DOHH2 (cell line): ENCODE data around the gene P4HTM.
A peak's percentile ranks its signal among the peaks of the same experiment; 100 is the strongest.

Experiments
- H3F3A ChIP-seq: fragments of 200-600 bp; sonication (generic), shearing (Covaris generic); 2 replicates; pipeline ENCODE4 v1.6.0; 2016; ENCODE audit warnings: antibody characterized with exemption, mild to moderate bottlenecking; ENCODE audit not compliant: control insufficient read depth, insufficient read depth
- H3K27ac ChIP-seq: fragments of 200-600 bp; sonication (generic); 2 replicates; pipeline ENCODE4 v1.5.1; 2014; ENCODE audit warnings: low read depth, mild to moderate bottlenecking, low read length, moderate library complexity
- H3K27me3 ChIP-seq: fragments of 200-600 bp; sonication (generic); 2 replicates; pipeline ENCODE4 v1.6.1; 2014; ENCODE audit warnings: mild to moderate bottlenecking, low read length, mixed read lengths; ENCODE audit not compliant: control insufficient read depth
- H3K36me3 ChIP-seq: fragments of 200-600 bp; sonication (generic); 2 replicates; pipeline ENCODE4 v1.6.1; 2014; ENCODE audit warnings: mild to moderate bottlenecking, low read length, moderate library complexity, mixed read lengths; ENCODE audit not compliant: control insufficient read depth
- H3K4me1 ChIP-seq: fragments of 200-600 bp; sonication (generic); 2 replicates; pipeline ENCODE4 v1.6.1; 2014; ENCODE audit warnings: mild to moderate bottlenecking, low read length, mixed read lengths; ENCODE audit not compliant: control insufficient read depth
- H3K4me2 ChIP-seq: fragments of 200-600 bp; sonication (generic); 2 replicates; pipeline ENCODE4 v1.6.0; 2014; ENCODE audit warnings: mild to moderate bottlenecking, low read length, moderate library complexity
- H3K4me3 ChIP-seq: fragments of 200-600 bp; sonication (generic); 2 replicates; pipeline ENCODE4 v1.5.1; 2014; ENCODE audit warnings: mild to moderate bottlenecking, low read length, mixed read lengths
- H3K79me2 ChIP-seq: fragments of 200-600 bp; sonication (generic); 2 replicates; pipeline ENCODE4 v1.6.1; 2014; ENCODE audit warnings: mild to moderate bottlenecking, low read length, mixed read lengths; ENCODE audit not compliant: control insufficient read depth
- H3K9me2 ChIP-seq: fragments of 200-600 bp; sonication (generic); replicated peaks from 2 replicates; pipeline ENCODE4 v1.6.1; 2014; ENCODE audit warnings: mild to moderate bottlenecking, low read length, mixed read lengths; ENCODE audit not compliant: control insufficient read depth
- H3K9me3 ChIP-seq: fragments of 200-600 bp; sonication (generic); 2 replicates; pipeline ENCODE4 v1.6.1; 2014; ENCODE audit warnings: antibody characterized with exemption, low read length, mixed read lengths; ENCODE audit not compliant: control insufficient read depth, insufficient read depth
- H4K20me1 ChIP-seq: fragments of 200-600 bp; sonication (generic); 2 replicates; pipeline ENCODE4 v1.6.0; 2014; ENCODE audit warnings: low read depth, mild to moderate bottlenecking, antibody characterized with exemption, low read length, moderate library complexity; ENCODE audit not compliant: control insufficient read depth, insufficient read depth
- EZH2phosphoT487 ChIP-seq: fragments of 200-600 bp; sonication (generic); IDR thresholded peaks from 2 replicates; pipeline ENCODE4 v1.6.1; 2017; ENCODE audit warnings: borderline replicate concordance, mild to moderate bottlenecking, antibody characterized with exemption, low read length, moderate library complexity, mixed read lengths
- TF ChIP-seq, protein P1 (sequence below): fragments of 200-600 bp; sonication (generic); IDR thresholded peaks from one replicate; pipeline ENCODE4 v1.5.1; 2014; ENCODE audit warnings: antibody characterized with exemption, mild to moderate bottlenecking, low read depth, low read length; ENCODE audit not compliant: poor library complexity, severe bottlenecking

P4HTM gene, protein sequence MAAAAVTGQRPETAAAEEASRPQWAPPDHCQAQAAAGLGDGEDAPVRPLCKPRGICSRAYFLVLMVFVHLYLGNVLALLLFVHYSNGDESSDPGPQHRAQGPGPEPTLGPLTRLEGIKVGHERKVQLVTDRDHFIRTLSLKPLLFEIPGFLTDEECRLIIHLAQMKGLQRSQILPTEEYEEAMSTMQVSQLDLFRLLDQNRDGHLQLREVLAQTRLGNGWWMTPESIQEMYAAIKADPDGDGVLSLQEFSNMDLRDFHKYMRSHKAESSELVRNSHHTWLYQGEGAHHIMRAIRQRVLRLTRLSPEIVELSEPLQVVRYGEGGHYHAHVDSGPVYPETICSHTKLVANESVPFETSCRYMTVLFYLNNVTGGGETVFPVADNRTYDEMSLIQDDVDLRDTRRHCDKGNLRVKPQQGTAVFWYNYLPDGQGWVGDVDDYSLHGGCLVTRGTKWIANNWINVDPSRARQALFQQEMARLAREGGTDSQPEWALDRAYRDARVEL

DNA sequence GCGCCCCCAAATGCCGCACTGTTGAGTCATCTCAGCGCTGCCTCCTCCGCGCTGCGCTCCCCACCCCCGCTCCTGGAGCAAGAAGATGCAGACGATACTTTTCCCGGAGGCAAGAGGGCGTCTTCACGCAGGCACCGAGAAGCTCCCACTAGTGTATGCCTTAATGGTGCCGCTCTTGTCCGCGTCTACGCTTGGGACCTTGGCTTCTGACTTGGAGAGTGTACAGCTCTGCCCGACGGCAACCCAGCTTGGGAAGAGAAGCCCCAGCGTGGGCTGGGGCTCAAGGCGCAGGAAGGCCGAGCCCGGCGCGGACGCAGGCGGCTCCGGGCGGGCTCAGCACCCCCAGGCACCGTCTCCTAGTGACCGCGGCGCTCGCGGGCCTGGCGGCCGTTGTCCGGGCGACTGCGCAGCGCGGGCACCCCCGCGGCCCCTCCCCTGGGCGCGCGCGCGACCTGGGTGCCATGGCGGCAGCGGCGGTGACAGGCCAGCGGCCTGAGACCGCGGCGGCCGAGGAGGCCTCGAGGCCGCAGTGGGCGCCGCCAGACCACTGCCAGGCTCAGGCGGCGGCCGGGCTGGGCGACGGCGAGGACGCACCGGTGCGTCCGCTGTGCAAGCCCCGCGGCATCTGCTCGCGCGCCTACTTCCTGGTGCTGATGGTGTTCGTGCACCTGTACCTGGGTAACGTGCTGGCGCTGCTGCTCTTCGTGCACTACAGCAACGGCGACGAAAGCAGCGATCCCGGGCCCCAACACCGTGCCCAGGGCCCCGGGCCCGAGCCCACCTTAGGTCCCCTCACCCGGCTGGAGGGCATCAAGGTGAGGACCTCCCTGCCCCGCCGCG, at the start of gene P4HTM:
Gene P4HTM, plus strand, starts transcription at position 446 of the 840 bp plus-strand sequence. Its CDS starts 16 bp downstream, at position 462.
- H3K27ac ChIP-seq, result peak within 1 kb of the TSS; percentile 37
- no peaks in the 10 kb centered on the region for H3K9me2 ChIP-seq
- H3K4me2 ChIP-seq, result peak within 1 kb of the TSS; percentile 96
- H3K27me3 ChIP-seq, result no peaks in the 10 kb centered on the region
- no peak for TF ChIP-seq EZH2phosphoT487
- TF ChIP-seq, protein P1, sequence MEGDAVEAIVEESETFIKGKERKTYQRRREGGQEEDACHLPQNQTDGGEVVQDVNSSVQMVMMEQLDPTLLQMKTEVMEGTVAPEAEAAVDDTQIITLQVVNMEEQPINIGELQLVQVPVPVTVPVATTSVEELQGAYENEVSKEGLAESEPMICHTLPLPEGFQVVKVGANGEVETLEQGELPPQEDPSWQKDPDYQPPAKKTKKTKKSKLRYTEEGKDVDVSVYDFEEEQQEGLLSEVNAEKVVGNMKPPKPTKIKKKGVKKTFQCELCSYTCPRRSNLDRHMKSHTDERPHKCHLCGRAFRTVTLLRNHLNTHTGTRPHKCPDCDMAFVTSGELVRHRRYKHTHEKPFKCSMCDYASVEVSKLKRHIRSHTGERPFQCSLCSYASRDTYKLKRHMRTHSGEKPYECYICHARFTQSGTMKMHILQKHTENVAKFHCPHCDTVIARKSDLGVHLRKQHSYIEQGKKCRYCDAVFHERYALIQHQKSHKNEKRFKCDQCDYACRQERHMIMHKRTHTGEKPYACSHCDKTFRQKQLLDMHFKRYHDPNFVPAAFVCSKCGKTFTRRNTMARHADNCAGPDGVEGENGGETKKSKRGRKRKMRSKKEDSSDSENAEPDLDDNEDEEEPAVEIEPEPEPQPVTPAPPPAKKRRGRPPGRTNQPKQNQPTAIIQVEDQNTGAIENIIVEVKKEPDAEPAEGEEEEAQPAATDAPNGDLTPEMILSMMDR, result peak; percentile 53
- peaks cover 39% of the 10 kb centered on the region for H3K36me3 ChIP-seq
- no peaks in the 10 kb centered on the region for H4K20me1 ChIP-seq
- peak within 1 kb of the TSS; percentile 88 for H3K4me3 ChIP-seq
- peaks cover 37% of the 10 kb centered on the region for H3K79me2 ChIP-seq
- peaks cover 15% of the 10 kb centered on the region for H3F3A ChIP-seq
- H3K9me3 ChIP-seq, result no peaks in the 10 kb centered on the region
- peaks cover 29% of the 10 kb centered on the region for H3K4me1 ChIP-seq

DNA sequence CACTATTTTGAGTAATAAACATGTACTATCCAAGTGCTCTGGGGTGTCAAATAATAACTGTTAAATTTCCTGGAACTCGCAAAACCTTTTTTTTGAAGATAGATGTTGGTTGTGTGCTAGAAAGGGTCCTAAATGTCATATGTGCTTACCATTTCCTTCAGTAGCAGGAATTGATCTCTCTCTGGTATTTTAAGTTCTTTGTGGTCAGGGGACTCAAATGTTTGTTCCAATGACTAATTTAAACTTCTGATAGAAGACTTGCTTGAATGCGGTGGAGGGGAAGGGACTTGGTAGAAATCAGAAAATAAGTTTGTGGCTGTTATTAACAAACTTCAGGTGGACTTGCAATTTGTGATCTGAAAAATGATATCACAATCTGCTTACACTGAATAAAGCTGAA, 44.6 kb upstream of the P4HTM start:
- H3K27ac ChIP-seq, result no peak overlapping the region
- no peaks in the 10 kb centered on the region for H3K9me2 ChIP-seq
- peaks cover 78% of the 10 kb centered on the region for H3K79me2 ChIP-seq
- H3K4me1 ChIP-seq, result peaks cover 9% of the 10 kb centered on the region
- H3K27me3 ChIP-seq, result no peaks in the 10 kb centered on the region
- H3K36me3 ChIP-seq, result peaks cover 45% of the 10 kb centered on the region
- H3F3A ChIP-seq, result peaks cover 5% of the 10 kb centered on the region
- no peak overlapping the region for H3K4me2 ChIP-seq
- H3K4me3 ChIP-seq, result no peak overlapping the region
- H3K9me3 ChIP-seq, result no peaks in the 10 kb centered on the region
- 0 out of 2 replicates have a peak, but pooled peaks cover 7% of the 10 kb centered on the region for H4K20me1 ChIP-seq
- TF ChIP-seq EZH2phosphoT487, result no peak
- TF ChIP-seq, protein P1, result no peak

DNA sequence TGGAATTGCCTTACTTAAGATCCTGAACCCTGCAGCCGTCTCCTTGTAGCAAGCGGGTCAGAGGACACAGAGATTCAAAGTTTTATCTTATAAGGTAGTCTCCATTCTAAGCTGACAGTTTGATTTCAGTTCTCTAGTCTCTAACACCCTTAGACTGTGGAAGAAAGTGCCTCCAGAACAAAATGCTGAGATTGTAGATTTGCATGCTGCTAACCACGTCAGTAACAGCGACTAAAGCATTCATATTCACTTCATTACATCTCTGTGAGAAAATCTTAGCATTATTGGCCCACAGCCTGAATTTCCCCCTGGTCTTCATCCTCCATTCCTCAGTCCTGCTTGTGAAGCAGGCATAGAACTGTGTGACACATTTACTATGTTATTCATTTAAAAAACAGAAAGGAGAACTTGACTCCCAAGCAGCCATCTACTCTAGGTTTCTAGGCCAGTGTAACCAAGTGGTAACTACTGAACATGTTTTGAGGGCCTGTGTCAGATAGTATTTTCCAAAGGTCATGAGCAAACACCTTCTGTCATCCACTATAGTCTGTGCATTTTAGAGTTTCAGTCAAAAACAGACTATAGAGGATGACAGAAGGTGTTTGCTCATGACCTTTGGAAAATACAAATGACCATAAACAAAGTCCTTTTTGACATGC, 44.0 kb upstream of the P4HTM start:
- no peak overlapping the region for H3K27ac ChIP-seq
- H3F3A ChIP-seq, result peaks cover 5% of the 10 kb centered on the region
- no peak overlapping the region for H3K4me2 ChIP-seq
- 0 out of 2 replicates have a peak, but pooled peaks cover 7% of the 10 kb centered on the region for H4K20me1 ChIP-seq
- peaks cover 81% of the 10 kb centered on the region for H3K79me2 ChIP-seq
- H3K4me3 ChIP-seq, result no peak overlapping the region
- TF ChIP-seq EZH2phosphoT487, result no peak
- no peaks in the 10 kb centered on the region for H3K9me2 ChIP-seq
- no peaks in the 10 kb centered on the region for H3K9me3 ChIP-seq
- no peaks in the 10 kb centered on the region for H3K27me3 ChIP-seq
- peaks cover 9% of the 10 kb centered on the region for H3K4me1 ChIP-seq
- peaks cover 46% of the 10 kb centered on the region for H3K36me3 ChIP-seq
